Measurements from ENCODE around the gene GPRC5A. TPM values are rescaled to one million over a fixed set of nuclear protein-coding genes. Genes with fewer than 3 reads are reported as not detected.

The GPRC5A gene
- total and polyA plus RNA-seq, 4 donors, result 4.6 to 86.0 (median 22.5) TPM

Other genes with a start within 250 kb of the GPRC5A start
- under 1 TPM in 1 of 2 donors, not detected in 1; 0.36 TPM for gene GPR19, start 195.4 kb upstream of the GPRC5A start, total RNA-seq
- gene GPR19, start 195.4 kb upstream of the GPRC5A start, polyA plus RNA-seq, result under 1 TPM in 1 of 2 donors, not detected in 1; 0.18 TPM
- gene CDKN1B, start 174.2 kb upstream of the GPRC5A start, total RNA-seq, result 10 to 100 TPM; 40.3 to 56.0 TPM
- gene CDKN1B, start 174.2 kb upstream of the GPRC5A start, polyA plus RNA-seq, result 10 to 100 TPM; 47.6 to 64.3 TPM
- gene APOLD1, start 105.9 kb upstream of the GPRC5A start, total RNA-seq, result 10 to 100 TPM; 20.2 to 94.0 TPM
- under 1 TPM; 0.67 to 0.75 TPM for gene APOLD1, start 105.9 kb upstream of the GPRC5A start, polyA plus RNA-seq
- 10 to 100 TPM; 42.8 to 46.0 TPM for gene DDX47, start 78.2 kb upstream of the GPRC5A start, total RNA-seq
- 10 to 100 TPM; 23.8 to 40.6 TPM for gene DDX47, start 78.2 kb upstream of the GPRC5A start, polyA plus RNA-seq
- under 1 TPM in 1 of 2 donors, not detected in 1; 0.39 TPM for gene GPRC5D, start 60.6 kb downstream of the GPRC5A start, total RNA-seq
- not detected for gene GPRC5D, start 60.6 kb downstream of the GPRC5A start, polyA plus RNA-seq
- 10 to 100 TPM; 55.8 to 73.6 TPM for gene HEBP1, start 108.7 kb downstream of the GPRC5A start, total RNA-seq
- gene HEBP1, start 108.7 kb downstream of the GPRC5A start, polyA plus RNA-seq, result 100 to 1,000 TPM in 1 of 2 donors, 10 to 100 TPM in 1; 77.7 to 181 TPM
- gene FAM234B, start 152.8 kb downstream of the GPRC5A start, total RNA-seq, result 1 to 10 TPM; 5.2 to 6.8 TPM
- under 1 TPM in 1 of 2 donors, not detected in 1; 0.95 TPM for gene FAM234B, start 152.8 kb downstream of the GPRC5A start, polyA plus RNA-seq
- gene GSG1, start 212.1 kb downstream of the GPRC5A start, total RNA-seq, result not detected
- gene GSG1, start 212.1 kb downstream of the GPRC5A start, polyA plus RNA-seq, result not detected

Data from aorta (tissue), 4 donors.